T-helper 1 cell treated with Interleukin-12 subunit alpha and Interleukin-12 subunit beta and Interleukin-4 antibody, amounts not matched to agents 30 ng/mL and 1 ng/mL, for 36 hours (primary cell): Measurements from ENCODE around the gene NPFF. TPM values are rescaled to one million over a fixed set of nuclear protein-coding genes. Genes with fewer than 3 reads are reported as not detected.

ENCODE experiments used
- intact Hi-C: fragments of 100-400 bp; cut with micrococcal nuclease; formaldehyde crosslinking; loops from one replicate; pipeline ENCODE4 v1.15.1; 2024
- total RNA-seq: library from RNA; stranded (reverse); gene quantifications from 2 replicates; pipeline ENCODE4 v1.2.3, GENCODE V29; 2022

NPFF gene
- total RNA-seq, 1 donor from 2014 or later = not detected

DNA sequence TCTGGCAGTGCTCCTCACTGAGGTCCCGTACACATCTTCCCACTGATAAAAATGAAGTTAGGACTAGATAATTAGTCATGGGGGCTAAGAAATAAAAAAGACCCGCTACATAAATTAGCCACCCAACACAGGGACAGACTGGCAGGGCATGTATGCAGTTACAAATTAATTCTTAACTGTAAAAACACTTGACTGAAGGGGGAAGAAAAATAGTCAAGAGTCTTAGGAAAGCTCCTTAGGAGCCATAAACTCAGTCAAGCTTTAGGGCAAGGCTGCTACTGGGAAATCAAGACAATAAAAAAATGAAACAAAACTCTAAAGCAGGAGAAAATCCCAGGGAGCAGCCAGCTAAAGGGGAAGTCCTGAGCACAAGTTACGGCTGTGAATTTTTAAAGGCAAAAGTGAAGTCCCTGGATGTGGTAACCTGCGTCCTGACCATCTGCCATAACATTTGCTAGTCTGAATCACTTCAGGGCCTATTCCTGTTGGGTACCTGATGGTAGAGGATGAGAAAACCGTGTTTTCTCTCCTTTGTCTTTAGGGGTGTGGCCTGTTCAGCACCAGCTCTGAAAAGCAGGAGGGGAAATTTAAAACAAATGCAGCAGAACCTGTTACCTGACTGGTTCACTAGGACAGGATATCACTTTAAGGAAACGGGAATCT, 7.5 kb upstream of the NPFF start:
- intact Hi-C loops = no loop called here

DNA sequence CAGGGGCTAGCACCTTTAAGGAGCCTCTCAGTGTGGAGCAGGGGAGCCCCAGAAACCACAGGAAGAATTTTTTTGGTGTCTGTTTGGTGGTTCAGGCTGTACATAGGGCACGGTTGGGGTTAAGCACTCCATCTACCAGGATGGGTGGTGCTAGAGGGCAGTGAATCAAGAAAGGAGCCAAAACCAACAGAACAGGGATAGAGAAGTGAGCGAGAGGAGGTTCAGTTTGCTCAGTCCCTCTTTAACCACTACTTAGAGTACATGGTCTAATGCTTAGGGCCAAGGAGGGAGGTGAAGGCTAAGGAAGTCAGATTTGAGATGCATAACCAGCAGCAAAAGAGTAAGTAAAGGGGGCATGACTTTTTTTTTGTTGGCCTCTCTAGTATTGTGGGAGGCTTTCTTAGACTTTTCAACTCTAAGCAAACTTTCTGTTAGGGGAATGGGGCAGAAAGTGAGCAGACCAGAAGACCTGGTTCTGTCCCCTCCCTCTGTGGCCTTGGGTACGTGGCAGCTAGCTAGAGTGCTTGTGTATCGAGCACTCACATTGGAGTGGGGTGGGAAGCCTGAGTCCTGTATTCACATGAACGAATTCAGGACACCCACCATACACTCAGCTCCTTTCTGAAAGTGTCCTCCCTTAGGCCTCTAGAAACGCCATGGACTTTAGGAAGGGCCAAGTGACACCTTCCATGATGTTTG, 6.6 kb upstream of the NPFF start:
- intact Hi-C loops = no loop called here

DNA sequence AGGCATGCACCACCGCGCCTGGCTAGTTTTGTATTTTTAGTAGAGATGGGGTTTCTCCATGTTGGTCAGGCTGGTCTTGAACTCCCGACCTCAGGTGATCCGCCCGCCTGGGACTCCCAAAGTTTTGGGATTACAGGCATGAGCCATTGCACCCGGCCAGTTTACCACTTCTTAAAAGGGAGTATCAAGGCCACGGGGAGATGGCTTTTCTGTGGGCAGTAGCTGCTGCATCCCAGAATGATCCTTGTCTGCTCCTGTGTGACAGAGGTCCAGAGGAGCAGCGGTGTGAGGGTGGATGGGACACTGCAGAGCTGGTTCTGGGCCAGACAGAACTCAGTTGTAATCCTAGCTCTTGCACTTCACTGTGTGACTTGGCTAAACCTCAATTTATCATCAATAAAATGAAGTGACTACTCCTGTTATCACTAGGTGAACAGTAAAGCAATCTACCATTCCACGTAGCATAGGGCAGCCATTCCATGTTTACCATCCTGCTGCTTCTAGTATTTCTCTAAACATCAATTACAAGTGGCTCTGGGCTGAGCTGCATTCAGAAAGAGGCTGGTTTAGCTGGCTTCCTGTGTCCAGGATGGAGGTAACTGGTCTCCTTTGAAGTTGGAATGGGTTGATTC, 3.0 kb upstream of the NPFF start:
- intact Hi-C loops = no loop called here

DNA sequence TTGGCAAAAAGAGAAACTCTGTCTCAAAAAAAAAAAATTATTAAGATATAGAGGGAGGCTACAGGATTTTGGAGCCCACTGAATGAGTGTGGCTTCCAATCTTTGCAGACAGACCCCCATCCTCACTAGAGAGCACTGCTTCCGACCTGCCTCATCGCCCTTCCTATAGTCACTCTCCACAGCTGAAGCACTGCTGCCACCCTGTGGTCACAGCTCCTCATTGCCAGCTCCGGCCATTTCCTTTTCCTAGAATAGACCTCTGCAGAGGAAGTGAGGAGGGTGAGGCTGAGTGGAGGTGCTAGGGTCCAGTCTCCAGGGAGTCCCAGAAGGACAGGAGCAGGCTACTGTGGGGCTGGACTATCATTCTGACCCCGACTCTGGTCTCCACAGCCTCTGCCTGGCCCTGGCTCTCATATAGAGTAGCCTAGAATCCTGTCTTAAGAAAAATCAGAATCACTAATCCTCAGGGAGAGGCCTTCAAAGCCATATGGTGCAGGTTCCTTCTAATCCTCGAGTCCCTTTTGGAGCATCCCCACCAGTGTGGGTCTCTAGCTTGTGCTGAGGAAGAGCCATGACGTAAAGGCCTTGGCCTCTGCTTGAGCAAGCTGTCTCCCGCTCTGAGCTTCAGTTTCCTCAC, 1.4 kb upstream of the NPFF start:
- intact Hi-C loops = loop anchor here (1.0 to 2.0 kb wide), 10 partner anchors 8 to 184 kb away; partner anchors contain the start of gene PRR13

DNA sequence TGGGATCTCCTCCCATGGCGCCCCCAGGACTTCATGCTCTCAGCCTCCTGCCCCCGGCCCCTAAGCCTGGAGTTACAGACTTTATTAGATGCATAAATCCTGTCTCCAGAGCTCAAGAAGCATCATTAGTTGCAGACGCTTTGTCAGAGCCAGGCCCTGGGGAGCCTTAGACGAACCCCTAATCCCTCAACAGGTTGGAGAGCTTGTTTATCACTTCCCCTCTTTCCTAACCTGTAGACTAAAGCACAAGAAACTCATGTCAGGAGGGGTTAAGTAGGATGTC, 260 bp upstream of the NPFF start:
- intact Hi-C loops = no loop called here

DNA sequence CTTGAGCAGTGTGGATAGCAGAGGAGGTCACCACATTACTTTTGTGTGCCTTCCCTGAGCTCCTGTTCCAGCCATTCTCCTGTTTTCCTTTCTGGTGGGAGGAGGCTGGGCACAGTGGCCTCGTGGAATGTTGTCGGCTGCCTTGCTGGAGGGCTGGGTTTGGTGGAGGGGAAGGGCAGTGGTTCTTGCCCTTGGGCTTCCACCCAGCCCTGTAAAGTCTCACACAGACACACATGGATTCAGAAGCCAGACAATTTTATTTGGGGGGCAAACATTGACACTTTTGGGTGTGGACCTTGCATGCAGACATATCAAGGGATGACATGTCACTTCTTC, 866 bp downstream of the NPFF start:
- intact Hi-C loops = no loop called here

DNA sequence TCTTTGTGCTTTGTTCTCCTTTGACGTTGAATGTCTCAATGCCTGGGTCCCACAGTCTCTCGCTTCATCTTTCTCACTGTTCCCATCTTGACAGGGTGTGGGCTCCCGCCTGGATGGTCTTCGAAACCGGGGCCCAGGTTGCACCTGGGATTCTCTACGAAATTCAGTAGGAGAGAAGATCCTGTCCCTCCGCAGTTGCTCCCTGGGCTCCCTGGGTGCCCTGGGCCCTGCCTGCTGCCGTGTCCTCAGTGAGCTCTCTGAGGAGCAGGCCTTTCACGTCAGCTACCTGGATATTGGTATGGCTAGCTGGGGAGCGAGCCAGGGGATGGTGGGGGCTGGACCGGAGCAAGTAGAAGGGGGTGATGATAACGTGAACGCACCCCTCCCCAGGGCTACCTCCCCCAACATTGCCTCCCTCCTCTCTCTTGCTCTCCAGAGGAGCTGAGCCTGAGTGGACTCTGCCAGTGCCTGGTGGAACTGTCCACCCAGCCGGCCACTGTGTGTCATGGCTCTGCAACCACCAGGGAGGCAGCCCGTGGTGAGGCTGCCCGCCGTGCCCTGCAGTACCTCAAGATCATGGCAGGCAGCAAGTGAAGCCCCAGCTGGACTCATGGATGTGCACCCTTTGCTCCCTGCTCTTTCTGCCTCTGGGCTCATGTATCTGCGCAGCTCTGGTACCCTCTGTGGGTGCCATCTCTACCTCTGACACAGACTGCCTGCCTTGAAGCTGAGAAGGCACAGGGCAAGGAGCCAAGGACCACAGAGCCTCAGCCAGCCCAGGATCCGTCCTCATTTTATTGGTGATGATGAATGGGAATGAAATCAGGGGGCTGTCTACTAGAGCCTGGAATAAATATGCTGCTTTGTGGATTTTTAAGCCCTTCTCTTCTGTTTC, 1.5 kb downstream of the NPFF start:
- intact Hi-C loops = no loop called here

DNA sequence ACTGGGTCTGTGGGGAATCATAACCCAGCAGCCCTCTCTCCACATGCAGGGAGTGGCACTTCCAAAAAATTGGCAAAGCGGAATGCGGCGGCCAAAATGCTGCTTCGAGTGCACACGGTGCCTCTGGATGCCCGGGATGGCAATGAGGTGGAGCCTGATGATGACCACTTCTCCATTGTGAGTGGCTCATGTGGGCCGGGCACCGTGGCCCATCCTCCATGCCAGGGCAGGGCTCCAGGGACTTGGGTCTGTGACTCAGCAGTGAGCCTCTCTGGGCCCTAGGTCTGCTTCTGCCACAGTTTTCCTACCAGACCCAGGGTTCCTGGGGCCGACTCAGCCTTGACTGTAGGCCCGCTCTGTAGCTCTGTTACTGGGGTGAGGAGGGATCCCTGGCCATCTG, 2.2 kb downstream of the NPFF start:
- intact Hi-C loops = no loop called here

DNA sequence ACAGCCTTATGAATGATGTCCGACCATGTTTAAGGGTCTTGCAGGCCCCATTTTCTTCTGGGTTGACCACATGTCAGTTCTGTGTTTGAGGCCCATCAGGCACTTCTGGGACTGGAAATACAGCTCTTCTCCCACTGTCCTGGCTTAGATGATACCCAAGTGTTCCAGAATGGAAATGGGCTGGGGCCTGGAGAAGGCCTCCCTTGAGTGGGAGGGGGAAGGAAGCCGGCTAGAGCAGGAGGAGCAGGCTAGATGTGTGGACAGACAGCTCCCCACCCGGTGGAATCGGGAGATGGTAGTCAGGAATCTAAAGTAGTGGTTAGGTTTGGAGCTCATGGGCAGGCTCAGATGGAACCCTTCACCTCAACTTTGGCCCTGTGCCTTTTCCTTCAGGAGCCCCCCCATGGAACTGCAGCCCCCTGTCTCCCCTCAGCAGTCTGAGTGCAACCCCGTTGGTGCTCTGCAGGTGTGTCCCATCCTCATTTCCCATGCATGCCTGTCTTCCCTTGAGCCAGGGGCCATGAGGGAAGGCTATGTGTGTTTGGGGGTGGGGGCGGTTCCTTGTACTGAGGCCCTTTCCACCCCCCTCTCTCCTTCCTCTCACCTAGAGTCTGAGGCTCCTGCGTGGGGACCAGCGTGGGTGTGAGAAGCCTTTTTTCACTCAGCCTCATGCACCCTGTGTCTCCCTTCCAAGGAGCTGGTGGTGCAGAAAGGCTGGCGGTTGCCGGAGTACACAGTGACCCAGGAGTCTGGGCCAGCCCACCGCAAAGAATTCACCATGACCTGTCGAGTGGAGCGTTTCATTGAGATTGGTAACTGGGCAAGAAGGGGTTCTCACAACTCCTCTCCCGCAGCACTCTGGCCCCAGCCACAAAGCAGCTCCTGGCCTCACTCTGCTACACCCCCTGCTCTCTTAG, 3.0 kb downstream of the NPFF start:
- intact Hi-C loops = loop anchor here (5.0 kb wide), 1 partner anchor 908 kb away; no protein-coding TSS in a partner anchor

DNA sequence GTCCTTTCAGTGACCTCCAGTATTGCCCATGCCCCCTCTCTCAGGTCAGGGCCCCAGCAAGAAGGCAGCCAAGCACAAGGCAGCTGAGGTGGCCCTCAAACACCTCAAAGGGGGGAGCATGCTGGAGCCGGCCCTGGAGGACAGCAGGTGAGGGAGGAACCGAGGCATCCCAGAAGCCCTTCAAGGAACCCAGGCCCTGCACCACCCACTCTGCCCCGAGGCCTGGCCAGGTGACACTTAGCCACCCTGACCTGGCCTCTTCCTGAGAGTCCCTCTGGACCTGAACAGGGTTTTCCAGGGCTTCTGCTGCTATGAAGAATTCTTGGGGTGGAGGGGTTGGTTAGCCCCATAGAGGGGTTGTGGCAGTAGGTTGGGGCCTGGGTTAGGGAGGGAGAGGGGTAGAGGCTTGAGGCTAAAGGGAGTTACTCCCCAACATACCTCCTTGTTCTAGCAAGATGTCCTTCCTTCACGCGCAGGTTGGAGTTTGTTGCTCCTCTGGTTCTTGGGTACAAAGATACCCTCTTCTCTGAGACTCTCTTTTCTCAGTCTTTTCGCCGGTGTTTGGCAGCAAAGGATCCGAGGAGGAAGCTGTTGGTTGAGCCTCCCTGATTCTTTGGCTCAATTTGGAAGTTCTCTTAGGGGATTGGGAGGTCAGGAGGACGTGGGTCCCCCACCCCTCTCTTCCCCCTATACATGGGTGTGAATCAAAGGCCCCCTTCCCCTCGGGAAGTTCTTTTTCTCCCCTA, 4.1 kb downstream of the NPFF start:
- intact Hi-C loops = loop anchor here (5.0 kb wide), 1 partner anchor 909 kb away; no protein-coding TSS in a partner anchor

DNA sequence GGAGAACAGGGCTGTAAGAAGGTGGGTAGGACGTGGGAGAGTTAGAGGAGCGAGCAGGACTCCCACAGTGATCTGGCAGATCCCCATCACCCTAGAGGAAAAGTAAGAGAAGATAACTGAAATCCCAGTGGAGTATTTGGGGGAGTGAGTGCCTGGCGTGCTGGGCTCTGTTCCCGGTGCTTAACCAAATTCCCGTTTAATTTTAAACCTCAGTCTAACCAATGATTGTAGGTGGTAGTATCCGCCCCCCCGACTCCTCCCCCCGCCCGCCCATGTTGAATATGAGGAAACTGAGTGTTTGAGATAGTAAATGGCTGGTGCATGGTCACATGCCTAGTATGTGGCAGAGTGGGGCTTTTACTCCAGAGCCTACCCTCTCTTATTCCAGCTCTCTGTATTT, 5.0 kb downstream of the NPFF start:
- intact Hi-C loops = loop anchor here (5.0 kb wide), 1 partner anchor 910 kb away; no protein-coding TSS in a partner anchor

DNA sequence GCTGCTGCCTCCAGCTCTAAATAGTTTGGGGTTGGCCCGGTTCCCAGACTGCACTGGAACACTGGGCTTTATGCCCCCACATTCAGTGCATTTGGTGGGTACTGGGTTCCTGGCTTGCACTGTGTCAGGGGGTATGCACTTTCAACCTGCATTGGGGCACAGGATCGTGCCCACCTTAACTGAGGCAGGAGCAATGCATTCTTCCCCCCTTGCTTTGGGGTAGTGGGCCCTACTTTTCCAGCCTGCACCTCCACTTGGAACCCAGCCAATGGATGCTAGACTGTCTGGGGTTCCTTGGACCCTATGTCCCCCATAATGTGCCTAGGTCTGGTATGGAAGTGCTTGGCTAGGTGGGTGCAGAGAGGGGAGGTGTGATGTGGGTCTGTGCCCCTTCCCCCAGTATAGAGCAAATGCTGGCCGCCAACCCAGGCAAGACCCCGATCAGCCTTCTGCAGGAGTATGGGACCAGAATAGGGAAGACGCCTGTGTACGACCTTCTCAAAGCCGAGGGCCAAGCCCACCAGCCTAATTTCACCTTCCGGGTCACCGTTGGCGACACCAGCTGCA, 5.6 kb downstream of the NPFF start:
- intact Hi-C loops = loop anchor here (1.0 to 5.0 kb wide), 12 partner anchors 8 to 911 kb away; partner anchors contain the start of genes ATP5MC2, CALCOCO1, CBX5 and CSAD

DNA sequence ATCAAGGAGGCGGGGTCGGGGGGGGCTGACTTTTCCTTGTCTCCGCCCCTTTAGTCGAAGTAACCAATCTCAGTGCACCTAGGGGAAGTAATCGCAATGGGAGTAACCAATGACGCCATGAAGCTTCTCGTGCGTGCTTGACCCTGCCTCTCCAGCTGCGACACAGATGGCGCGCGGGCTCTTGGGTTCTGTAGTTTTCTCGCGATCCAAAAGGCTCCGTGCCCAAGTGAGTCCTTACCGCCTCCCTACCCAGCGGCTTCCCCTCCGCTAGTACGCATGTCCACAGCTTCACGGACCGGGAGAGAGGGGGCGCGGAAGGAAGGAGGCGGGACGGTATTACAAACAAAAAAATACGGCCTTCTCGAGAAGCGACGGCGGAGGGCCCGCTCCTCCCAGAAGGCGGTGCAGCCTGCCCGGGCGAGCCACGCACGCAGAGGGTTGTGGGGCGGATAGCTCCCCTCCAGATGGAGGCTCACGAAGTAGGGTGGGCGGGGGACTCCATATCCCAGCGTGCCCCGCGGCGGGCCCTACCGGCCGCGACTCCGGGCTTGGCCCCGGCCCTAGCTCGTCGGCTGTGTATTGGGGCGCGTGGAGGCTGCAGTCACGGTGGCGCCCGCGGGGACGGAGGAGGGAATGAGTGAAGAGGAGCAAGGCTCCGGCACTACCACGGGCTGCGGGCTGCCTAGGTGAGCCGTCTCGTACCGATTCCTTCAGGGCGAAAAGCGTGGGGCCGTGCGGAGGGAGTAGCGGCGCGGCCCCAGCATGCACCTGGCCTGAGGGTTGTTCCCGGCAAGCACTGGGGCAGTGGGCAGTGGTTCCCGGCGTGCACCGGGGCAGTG, 6.3 kb downstream of the NPFF start, which contains the start of gene TARBP2:
TSS of gene TARBP2 (plus strand) at position 508 of the 839 bp plus-strand sequence. CDS start at position 634, 126 bp downstream.
- intact Hi-C loops = loop anchor here (1.0 to 5.0 kb wide), 17 partner anchors 7 to 911 kb away; partner anchors contain the start of genes AAAS, ATF7, ATP5MC2 and CALCOCO1

DNA sequence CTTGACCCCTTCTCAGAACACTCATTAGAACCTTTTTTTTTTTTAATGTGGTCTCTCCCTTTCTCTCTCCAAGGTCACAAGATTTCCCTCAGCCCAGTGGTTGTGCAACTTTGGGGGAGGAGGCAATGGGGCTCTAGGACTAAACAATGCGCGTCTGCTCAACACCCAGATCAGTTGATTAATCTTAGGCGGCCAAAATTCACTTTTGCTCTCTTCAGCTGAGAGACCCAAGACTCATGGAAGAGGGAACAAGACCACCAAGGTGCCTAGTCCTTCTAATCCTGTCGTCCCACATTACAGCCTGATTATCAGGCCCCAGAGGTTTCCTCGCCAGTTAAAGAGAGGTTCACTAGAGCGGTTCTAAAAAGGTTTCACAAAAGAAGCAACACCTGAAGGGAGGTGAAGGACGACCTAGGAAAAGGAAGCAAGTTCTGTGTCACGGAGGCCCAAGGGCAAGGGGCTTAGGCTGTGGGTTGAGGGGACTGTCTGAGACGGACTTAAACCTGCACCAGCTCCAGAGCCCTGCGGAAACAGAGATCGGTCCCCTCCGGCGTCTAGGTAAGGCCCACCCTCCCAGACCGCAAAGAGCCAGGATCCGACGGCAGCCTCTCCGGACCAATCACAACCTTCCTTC, 7.0 kb downstream of the NPFF start:
- intact Hi-C loops = loop anchor here (1.0 to 5.0 kb wide), 9 partner anchors 8 to 912 kb away; partner anchors contain the start of genes AAAS, ATF7, CBX5 and HNRNPA1

DNA sequence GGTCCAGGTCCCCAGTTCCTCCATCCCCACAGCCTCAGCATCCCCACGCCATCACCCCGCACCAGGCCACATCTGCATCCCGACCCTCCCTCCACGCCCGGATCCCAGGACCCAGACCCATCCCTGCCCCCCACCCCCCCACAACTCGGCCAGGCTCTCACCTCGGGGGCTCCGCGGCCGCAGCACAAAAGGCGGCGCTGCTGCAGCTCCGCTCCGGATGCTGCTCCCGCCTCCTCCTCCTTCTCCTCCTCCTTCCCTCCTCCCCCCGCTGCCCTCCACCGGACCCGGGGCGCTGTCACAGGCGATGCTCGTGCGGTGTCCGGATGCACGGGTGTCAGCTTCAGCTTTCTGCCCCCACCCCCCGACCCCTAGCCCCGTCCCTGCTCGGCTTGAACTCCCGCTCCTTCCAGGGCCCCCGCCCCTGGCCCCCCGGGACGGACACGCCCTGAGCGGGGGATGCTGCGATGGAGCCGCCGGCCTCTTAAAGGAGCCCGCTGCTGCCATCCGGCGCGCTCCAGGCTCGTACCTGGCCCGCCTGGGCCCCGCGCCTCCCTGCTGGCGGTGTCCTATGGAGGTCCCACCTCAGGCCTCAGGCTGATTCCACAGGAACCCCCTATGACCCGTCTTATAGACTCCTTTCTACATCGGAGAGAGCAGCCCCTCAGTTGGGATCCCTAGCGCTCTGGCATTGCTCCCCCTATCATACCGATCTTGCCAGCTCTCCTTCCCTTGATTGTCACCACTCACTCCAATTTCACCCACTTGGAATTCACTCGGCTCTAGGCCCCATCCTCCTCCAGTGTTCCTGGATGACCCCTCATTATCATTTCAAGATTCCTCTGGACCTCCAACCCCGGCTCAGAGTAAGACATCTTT, 7.8 kb downstream of the NPFF start, which contains the start of gene MAP3K12:
TSS of gene MAP3K12 (minus strand) at position 193 of the 876 bp plus-strand sequence. CDS start 12,067 bp downstream, outside the sequence.
- intact Hi-C loops = loop anchor here (1.0 to 5.0 kb wide), 9 partner anchors 9 to 913 kb away; partner anchors contain the start of genes AAAS, ATF7, CBX5 and HNRNPA1

DNA sequence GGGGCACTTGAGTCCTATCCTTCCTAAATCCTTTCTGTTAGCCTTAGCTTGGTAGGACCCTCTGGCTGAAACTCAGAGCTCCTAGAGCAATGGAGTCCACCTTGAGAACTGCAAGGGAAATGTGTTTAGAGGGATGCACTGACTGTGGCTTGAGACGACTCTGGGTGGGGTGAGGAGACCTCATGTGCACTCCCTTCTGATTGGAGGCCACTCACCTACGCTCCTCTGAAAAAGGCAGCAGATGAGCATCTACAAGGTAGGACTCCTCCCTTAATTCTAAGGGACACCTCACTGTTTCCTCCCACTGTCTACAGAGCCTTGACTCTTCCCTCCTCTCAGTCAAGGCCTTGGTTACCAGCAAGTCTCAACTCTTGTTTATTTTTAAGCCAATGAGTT, 9.1 kb downstream of the NPFF start:
- intact Hi-C loops = no loop called here
